ENCODE results near the gene PRSS56.

PRSS56 gene

DNA sequence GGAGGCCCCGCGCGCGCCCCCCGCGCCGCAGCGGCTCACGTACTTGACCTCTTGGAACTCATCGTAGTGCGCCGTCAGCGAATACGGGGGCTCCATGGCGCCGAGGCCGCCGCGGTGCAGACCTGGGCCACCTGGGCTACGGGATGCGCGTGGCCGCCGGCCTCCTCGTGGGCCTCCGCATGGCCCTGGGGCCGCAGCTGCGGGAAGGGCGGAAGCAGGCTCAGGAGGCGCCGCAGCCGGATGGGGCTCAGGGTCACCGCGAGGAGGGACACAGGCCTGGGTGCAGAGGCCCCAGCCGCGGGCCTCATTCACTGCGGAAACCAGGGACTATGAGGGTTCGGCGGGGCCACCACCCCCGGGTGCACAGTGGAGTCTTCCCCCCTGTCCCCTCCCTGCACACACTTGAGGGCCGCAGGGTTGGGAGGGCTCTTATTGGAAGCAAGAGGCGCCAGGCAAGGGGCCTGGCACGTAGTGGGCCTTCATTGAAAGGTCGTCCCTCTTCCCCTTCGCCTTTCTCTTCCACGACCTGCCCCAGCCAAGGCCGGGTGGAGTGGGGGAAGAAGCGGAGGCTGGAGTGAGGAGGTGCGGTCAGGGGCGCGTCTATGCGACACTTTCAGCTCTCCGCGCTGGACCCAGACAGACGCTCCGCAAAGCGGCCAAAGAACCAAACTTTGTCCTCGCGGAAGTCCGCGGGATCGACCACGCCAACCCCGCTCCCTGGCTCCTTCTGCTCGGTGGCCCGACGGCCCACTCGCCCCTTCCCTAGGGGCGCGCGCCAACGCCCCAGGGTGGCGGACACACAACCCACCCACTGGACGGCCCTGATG, 33.4 kb upstream of the PRSS56 start:
- DNase-seq (no peak), ATAC-seq (no peak)

DNA sequence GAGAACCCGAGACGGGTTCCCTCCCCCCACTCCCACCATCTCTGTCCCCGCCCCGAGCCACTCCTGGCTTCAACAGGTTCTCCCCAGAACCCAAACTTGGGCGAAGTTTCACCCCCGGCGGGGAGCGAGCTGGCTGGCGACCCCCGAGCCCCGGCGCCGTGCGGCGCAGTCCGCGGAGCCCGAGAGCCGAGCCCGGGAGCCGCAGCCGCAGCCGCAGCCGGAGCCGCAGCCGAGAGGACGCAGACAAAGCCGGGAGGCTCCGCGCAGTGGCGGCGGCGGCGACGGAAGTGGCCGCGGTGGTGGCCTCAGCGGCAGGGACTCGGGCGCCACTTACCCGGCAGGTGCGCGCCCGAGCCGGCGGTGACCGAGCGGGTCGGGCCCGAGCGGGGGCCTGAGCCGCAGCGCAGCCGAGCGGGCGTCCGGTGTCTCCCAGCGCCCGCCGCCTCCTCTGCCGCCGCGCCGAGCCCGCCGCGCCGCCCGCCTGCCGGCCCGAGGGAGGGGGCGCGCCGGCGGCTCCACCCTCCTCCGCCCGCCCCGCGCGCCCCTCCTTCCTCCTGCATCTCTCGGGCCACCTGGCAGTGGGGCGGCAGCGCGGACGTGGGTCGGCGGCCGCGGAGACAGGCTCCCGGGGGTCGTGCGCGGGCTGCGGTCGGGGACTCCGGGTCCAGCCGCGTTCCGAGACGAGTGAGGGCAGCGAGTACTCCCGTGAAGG, 32.6 kb upstream of the PRSS56 start, which contains the start of gene ECEL1:
Gene ECEL1 (minus strand): TSS at position 450 of the 712 bp plus-strand sequence. CDS start 1,181 bp downstream, outside the sequence.
- ATAC-seq, result no peak
- DNase-seq, result no peak

DNA sequence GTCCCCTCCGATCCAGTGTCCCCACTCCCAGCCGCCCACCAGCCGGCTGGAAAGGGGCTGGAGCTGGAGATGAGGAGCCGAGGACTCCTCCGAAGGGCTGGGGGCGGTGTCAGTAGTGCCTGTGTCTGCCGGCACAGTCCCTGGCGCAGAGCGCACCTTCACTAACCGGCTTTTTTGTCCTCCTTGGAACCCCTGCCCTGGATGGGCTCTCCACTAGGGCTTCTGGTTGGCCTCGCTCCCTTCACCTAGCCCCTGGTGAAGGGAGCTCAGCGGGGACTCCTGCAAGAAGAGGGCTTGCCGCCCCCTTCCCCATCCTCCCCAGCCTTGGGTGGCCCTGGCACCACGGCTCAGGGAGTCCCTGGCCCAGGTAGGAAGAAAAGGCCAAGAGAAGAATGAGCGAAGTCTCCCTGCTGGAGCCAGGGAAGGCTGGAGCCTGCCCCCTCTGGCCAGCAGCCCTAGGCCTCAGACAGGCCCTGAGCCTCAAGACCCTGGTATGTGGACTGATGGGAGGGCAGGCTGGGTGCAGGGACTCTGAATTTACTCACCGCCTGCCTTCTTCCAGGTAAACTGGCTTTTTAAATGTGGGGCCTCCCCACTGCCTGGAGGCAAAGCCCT, 32.0 kb upstream of the PRSS56 start:
- DNase-seq (no peak), ATAC-seq (no peak)

DNA sequence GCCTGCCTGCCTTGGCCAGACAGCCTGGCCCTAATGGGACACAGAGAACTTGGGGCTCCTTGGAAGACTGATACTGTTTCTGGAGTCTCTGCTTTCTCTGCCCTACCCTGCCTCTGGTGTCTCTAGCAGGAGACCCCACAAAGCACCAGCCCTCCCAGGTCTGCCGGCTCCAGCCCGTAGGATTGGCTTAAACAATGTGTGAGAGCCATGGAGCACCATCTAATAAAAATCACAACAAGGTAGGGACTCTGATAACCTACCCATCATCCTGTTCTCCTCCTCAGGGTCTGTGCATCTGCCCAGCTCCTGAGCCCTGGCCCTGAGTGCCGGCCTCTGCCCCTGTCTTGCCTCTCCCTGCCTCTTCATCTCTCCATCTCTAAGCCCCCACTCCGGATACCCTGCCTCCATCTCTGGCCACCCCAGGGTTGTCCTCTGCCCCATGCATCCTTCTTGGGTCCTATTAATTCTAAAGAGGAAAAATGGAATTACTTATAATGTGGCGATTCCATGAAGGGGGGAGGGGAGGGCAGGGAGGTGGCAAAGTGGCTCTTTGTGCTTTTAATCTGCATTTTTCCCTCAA, 31.4 kb upstream of the PRSS56 start:
- DNase-seq (no peak), ATAC-seq (no peak)

GRCh38 chr2:232489516-232490220, 30.5 kb upstream of the PRSS56 start:
- ATAC-seq, result no peak
- no peak for DNase-seq

DNA sequence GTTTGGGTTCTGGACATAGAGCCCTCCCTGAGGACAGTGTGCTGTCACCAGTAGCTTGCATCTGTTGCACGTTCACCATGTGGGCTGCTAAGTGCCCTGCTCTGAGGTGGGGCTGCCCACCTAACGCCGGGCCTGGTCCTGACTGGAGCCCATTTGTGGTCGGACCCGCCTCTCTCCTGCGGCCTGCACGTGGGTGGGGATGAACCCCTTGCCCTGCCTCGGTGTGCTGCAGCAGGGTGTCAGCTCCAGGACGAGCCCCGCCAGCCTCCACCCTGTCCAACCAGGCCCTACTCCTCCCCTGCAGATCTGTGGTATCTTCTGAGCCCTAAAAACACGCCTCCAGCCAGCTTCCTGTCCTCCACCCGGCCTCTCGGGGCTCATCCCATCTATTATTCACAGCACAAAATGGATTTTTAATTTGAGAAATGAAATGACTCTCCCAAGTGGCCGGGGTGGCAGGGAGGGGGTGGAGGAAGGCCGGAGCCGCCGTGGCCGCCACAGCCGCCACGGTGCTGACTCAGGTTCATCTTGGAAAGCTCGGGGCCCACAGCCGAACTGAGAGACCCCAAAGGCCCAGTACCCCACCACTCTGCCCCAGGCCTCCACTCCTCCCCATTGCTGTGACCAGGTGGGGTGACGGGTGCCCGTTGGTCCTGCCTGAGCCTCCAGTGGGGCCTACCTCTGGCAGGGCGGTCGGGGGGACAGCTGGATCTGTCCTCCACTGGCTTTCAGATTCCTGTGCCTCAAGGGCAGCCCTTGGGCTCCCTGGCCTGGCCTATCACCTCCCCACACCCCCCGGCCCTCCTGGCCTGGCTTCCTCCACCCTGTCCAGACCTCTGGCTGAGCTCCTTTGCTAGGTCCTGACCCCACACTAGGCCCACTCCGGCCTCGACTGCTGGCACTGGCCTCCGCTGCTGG, 29.7 kb upstream of the PRSS56 start:
- no peak for ATAC-seq
- DNase-seq, result no peak

GRCh38 chr2:232491139-232491780, 28.9 kb upstream of the PRSS56 start:
- no peak for DNase-seq
- ATAC-seq, result no peak

GRCh38 chr2:232492236-232492848, 27.8 kb upstream of the PRSS56 start:
- no peak for ATAC-seq

DNA sequence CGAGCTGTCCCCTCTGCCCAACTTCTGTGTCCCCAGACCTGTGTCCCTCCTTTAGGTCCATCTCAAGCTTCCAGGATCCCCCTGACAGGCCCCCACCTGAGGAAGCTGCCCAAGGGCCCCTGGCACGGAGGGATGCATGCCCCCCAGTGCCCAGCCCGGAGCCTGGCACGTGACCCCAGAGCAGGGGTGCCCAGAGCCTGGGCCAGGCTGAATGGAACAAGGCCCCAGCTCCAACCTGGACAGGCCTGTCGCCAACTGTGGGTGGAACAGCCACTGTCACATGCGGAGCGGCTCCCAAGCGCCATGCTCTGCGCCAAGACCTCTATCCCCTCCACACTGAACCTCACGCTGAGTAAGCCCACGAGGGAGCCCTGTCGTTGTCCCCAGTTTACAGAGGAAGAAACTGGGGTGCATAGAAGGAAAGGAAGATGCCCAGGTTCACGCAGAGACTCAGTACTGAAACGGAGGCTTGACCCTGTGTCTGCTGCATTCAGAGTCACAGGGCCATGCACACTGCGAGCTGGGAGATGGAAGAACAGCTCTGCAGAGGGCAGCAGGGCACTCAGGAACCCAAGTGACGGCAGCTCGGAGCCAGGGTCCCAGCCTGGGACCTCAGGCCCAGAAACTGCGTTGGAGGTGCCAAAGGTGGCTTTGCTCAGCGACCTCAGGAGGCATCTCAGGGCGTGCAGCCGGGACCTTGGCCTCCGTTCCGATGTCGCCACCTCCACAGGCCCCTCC, 27.1 kb upstream of the PRSS56 start:
- ATAC-seq (no peak), DNase-seq (no peak)

More at GRCh38 chr2:232492236-232492848, 27.8 kb upstream of the PRSS56 start:
- no peak for DNase-seq

GRCh38 chr2:232493701-232494474, 26.3 kb upstream of the PRSS56 start:
- no peak for ATAC-seq
- DNase-seq, result no peak

GRCh38 chr2:232494542-232494941, 25.6 kb upstream of the PRSS56 start:
- DNase-seq (no peak), ATAC-seq (no peak)

DNA sequence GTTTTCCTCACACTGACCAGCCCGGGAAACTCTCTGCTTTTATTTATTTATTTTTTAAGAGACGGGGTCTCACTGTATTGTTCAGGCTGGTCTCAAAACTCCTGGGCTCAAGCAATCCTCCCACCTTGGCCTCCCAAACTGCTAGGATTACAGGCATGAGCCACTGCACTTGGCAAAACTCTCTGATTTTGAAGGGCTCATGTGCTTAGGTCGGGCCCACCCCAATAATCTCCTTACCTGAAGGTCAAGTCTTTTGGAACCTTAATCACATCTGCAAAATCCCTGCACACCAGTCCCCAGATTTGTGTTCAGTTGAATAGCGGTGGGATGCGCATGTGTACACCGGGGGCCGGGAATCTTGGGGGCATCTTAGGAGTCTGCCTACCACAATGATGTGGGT, 24.9 kb upstream of the PRSS56 start:
- DNase-seq, result no peak
- no peak for ATAC-seq

DNA sequence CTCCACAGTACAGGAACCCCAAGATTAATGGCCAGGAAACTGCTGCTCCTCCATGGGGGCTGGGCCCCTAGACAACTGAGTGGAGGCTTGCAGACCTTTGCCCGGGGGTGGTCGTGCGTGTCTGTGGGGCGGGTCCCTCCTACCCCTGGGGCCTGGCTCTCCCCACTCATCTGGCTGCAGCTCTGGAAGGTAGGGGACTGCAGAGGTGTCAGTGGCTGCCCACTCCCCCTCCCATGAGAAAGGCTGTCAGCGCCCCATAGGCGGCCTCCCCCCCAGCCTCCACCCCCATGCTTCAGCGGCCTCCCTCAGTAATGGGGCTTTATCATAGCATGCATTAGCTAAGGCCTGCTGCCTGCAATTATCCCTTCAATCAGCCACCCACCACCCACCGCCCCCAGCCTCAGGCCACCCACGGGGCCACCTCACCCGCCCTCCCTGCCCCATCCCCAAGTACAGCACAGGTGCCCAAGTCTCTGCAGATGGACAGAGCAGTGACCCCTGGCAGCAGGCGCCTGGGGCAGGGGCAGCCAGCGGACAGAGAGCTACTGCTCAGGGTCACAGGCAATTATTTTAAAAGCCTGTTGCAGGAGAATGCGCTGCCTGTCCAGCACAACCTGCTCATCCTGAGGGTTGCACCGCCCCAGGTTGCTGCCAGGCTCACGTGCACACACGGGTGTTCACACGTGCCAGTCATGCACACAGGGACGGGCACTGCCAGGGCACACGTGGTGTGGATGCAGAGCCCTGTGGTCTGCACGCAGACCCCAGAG, 23.5 kb upstream of the PRSS56 start:
- DNase-seq (no peak), ATAC-seq (no peak)

DNA sequence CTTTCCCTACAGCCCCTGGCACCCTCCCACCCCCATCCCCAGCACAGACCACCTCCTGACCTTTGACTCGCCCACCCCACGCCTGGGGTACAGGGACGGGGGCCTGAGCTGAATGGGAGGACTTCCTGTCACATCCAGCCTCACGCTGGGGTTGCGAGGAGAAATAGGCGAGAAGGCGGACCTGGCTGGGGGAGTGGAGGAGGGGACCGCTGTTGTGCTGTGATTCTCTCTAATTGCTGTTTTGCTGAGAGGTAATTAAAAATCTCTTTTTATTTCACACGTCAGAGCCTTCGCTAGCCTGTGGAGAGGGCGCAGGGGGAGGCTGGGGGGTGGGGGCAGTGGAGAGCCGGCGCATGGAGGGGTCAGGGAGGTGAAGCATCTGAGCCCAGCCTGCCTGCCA, 22.8 kb upstream of the PRSS56 start:
- DNase-seq (no peak), ATAC-seq (no peak)

GRCh38 chr2:232498452-232498851, 21.7 kb upstream of the PRSS56 start:
- DNase-seq (no peak), ATAC-seq (no peak)

GRCh38 chr2:232501331-232501771, 18.8 kb upstream of the PRSS56 start:
- no peak for ATAC-seq
- DNase-seq, result no peak

GRCh38 chr2:232501794-232502390, 18.3 kb upstream of the PRSS56 start:
- ATAC-seq, result no peak
- DNase-seq, result no peak

All from stimulated activated naive CD8-positive, alpha-beta T cell treated with anti-CD3 and anti-CD28 coated beads, Interleukin-15, Interleukin-2, amounts not matched to agents 100 U/mL and 50 U/mL, for 24 hours (primary cell).